GM12878 (cell line): Measurements from ENCODE around the gene HSD17B13. TPM values are rescaled to one million over a fixed set of nuclear protein-coding genes. Genes with fewer than 3 reads are reported as not detected.
"Not testable (repeated sequence)": the region's sequence is repeated elsewhere in the genome, so short reads cannot be mapped to it uniquely, and the experiment has no call there.

Source experiments
- ATAC-seq: fragments of 200-7000 bp; cut with Tn5 transposase; 3 replicates; pipeline ENCODE4 v1.9.1; 2020; ENCODE audit warnings: mild to moderate bottlenecking, moderate library complexity
- BruUV-seq: library from RNA; stranded (reverse); fragments of 400-500 nt; replicated peaks from 2 replicates; lab custom pipeline; 2021; lab: Mats Ljungman, UMichigan
- CTCF ChIA-PET: fragments of 300-600 bp; sonication (Branson Sonifier 250); formaldehyde crosslinking; extraction: SDS; loops from one replicate; lab custom pipeline; 2021; ENCODE audit warnings: inconsistent platforms; lab: Yijun Ruan, JAX
- POLR2A ChIA-PET: fragments of 350-600 bp; formaldehyde crosslinking; extraction: SDS; loops from one replicate; lab custom pipeline; 2021; ENCODE audit warnings: inconsistent platforms; lab: Charles Lee
- RAD21 ChIA-PET: fragments of 300-600 bp; sonication (Branson Sonifier 250); formaldehyde crosslinking; loops from one replicate; lab custom pipeline; 2023; ENCODE audit warnings: antibody characterized with exemption; ENCODE audit not compliant: unreplicated experiment; lab: Charles Lee
- SMC1A ChIA-PET: fragments of 300-600 bp; sonication (Branson Sonifier 250); formaldehyde crosslinking; loops from one replicate; lab custom pipeline; 2023; ENCODE audit not compliant: unreplicated experiment, uncharacterized antibody; lab: Charles Lee
- DNase-seq: peaks from one replicate; pipeline ENCODE4 v3.0.0-alpha.2; 2011; ENCODE audit warnings: low read depth, low spot score
- FAIRE-seq: peaks from 3 replicates; lab custom pipeline; 2011; peaks lifted over from hg19 to GRCh38; lab: Jason Lieb, UNC
- H2AFZ ChIP-seq: 2 replicates; pipeline ENCODE4 v1.6.0; 2011; ENCODE audit warnings: low read depth, low read length, control low read depth; ENCODE audit not compliant: control insufficient read depth
- H3K27ac ChIP-seq: 2 replicates; pipeline ENCODE4 v1.5.1; 2011; ENCODE audit warnings: control low read depth; ENCODE audit not compliant: control insufficient read depth, insufficient read depth
- H3K27me3 ChIP-seq, 2 experiments: replicated peaks in 1 of 2; 2 replicates each; pipeline versions ENCODE4 v1.6.0 to v1.6.1; 2011; ENCODE audit warnings: low read length in 1 of 2; ENCODE audit not compliant: control insufficient read depth in 2 of 2, insufficient read depth in 2 of 2
- H3K36me3 ChIP-seq, 2 experiments: 2 replicates each; pipeline ENCODE4 v1.5.1; 2011; ENCODE audit warnings: low read length in 1 of 2; ENCODE audit not compliant: control insufficient read depth in 2 of 2, insufficient read depth in 2 of 2
- H3K4me1 ChIP-seq: 2 replicates; pipeline ENCODE4 v1.6.1; 2011; ENCODE audit warnings: mild to moderate bottlenecking, low read length, moderate library complexity, mixed read lengths; ENCODE audit not compliant: control insufficient read depth, insufficient read depth
- H3K4me2 ChIP-seq: 2 replicates; pipeline ENCODE4 v1.6.0; 2011; ENCODE audit warnings: control low read depth; ENCODE audit not compliant: control insufficient read depth, insufficient read depth
- H3K4me3 ChIP-seq: fragments of 200-600 bp; sonication (generic); 2 replicates; pipeline ENCODE4 v1.5.1; 2016
- H3K79me2 ChIP-seq: 2 replicates; pipeline ENCODE4 v1.6.0; 2011; ENCODE audit warnings: low read length; ENCODE audit not compliant: control insufficient read depth, insufficient read depth
- H3K9ac ChIP-seq: 2 replicates; pipeline ENCODE4 v1.8.0; 2011; ENCODE audit warnings: low read length, control low read depth, mixed read lengths; ENCODE audit not compliant: control insufficient read depth, insufficient read depth
- H3K9me3 ChIP-seq: replicated peaks from 3 replicates; pipeline ENCODE4 v1.5.1; 2011; ENCODE audit warnings: mild to moderate bottlenecking, low read length; ENCODE audit not compliant: control insufficient read depth, insufficient read depth
- H4K20me1 ChIP-seq: 2 replicates; pipeline ENCODE4 v1.6.0; 2011; ENCODE audit not compliant: control insufficient read depth, insufficient read depth
- CBX3 ChIP-seq: fragments of 200-600 bp; sonication (generic); IDR thresholded peaks from 2 replicates; pipeline ENCODE4 v1.6.1; 2016; ENCODE audit warnings: low read depth, borderline replicate concordance
- EZH2 ChIP-seq: IDR thresholded peaks from 2 replicates; pipeline ENCODE4 v1.6.1; 2012; ENCODE audit warnings: low read depth, mild to moderate bottlenecking, control low read depth, inconsistent platforms, low read length, borderline replicate concordance; ENCODE audit not compliant: control insufficient read depth
- MTA3 ChIP-seq: IDR thresholded peaks from 2 replicates; pipeline ENCODE4 v1.6.1; 2012; ENCODE audit warnings: low read length, inconsistent platforms, borderline replicate concordance
- SKIL ChIP-seq: fragments of 450-650 bp; IDR thresholded peaks from 2 replicates; pipeline ENCODE4 v1.6.1; 2017; ENCODE audit warnings: mild to moderate bottlenecking, low read depth, inconsistent platforms; ENCODE audit not compliant: poor library complexity, severe bottlenecking
- TCF7 ChIP-seq: IDR thresholded peaks from 2 replicates; pipeline ENCODE4 v1.6.1; 2014; ENCODE audit warnings: antibody characterized with exemption, borderline replicate concordance
- YY1 ChIP-seq: IDR thresholded peaks from 2 replicates; pipeline ENCODE4 v1.6.1; 2011; ENCODE audit warnings: low read depth, mild to moderate bottlenecking, low read length
- WGBS: methylation state at CpG from one replicate; pipeline ENCODE4 v1.1.6; 2016; ENCODE audit warnings: low lambda C conversion rate; ENCODE audit not compliant: insufficient replicate concordance, insufficient coverage; ENCODE audit errors: missing lambda C conversion rate; 5-methylcytosine and 5-hydroxymethylcytosine counted together
- in situ Hi-C: fragments of 300-500 bp; cut with MboI; formaldehyde crosslinking; loops from 9 replicates; pipeline ENCODE4 v1.14.3; 2018; ENCODE audit warnings: mixed read lengths
- intact Hi-C: fragments of 100-400 bp; cut with micrococcal nuclease; formaldehyde crosslinking; loops from one replicate; pipeline ENCODE4 v1.14.2; 2022; ENCODE audit not compliant: unreplicated experiment
- polyA plus RNA-seq, 11 experiments: library from polyadenylated mRNA; depleted of rRNA in 4 of 11; unstranded in 6 of 11; stranded (reverse) in 5 of 11; fragments of >200 nt; fragmentation: Nextera tagmentation in 4 of 11; fragmentation: Illumina TruSeq in 1 of 11; extraction: Ambion mirVana in 4 of 11; extraction: Trizol in 1 of 11; gene quantifications; 1 replicate in 1 of 11; 2 replicates in 10 of 11; pipeline versions ENCODE4 v1.2.1 to v1.2.3, GENCODE V29; 2011 to 2016; ENCODE audit warnings: inconsistent platforms in 2 of 11, missing spikeins in 2 of 11, low read depth in 1 of 11
- total RNA-seq, 4 experiments: library from RNA; depleted of rRNA in 3 of 4; stranded (reverse); fragments of >200 nt in 3 of 4; fragmentation: Illumina TruSeq in 1 of 4; extraction: Trizol in 1 of 4; gene quantifications; 2 replicates each; pipeline versions ENCODE4 v1.2.1 to v1.2.3, GENCODE V29; 2013 to 2021

The HSD17B13 gene
- total and polyA plus RNA-seq, 10 of the 15 experiments (the other 5 are each of a cell fraction or from before 2014, with no cell fraction given): 0.03 to 0.09 (median 0.04) TPM; not detected in 4

GRCh38 chr4:87286970-87287369 is 35.7 kb downstream of the HSD17B13 start:
- no peak overlapping the region for H3K27ac ChIP-seq
- H3K9me3 ChIP-seq: no peaks in the 10 kb centered on the region; the same call in 1 of the 3 replicates
- no peaks in the 10 kb centered on the region for H3K36me3 ChIP-seq
- TF ChIP-seq MTA3: no peak
- no peak for TF ChIP-seq YY1
- no peak for TF ChIP-seq TCF7
- no peak for TF ChIP-seq EZH2
- no peak for TF ChIP-seq CBX3
- no peak for TF ChIP-seq SKIL
- ATAC-seq (no peak), DNase-seq (no peak), FAIRE-seq (no peak)
- ChIA-PET SMC1A (no interaction called here), RAD21 (no interaction called here), CTCF (no interaction called here), POLR2A (no interaction called here)
- no peaks in the 10 kb centered on the region for H3K27me3 ChIP-seq
- H3K79me2 ChIP-seq: no peaks in the 10 kb centered on the region
- no peak overlapping the region for H3K4me3 ChIP-seq
- intact Hi-C loops (no loop called here), in situ Hi-C loops (no loop called here)
- no peak overlapping the region for H2AFZ ChIP-seq
- H3K9ac ChIP-seq: no peak overlapping the region
- BruUV-seq: no TSS peak
- no peaks in the 10 kb centered on the region for H3K4me1 ChIP-seq
- 6% methylated on average over 1 of the region's 1 CpG for WGBS
- H4K20me1 ChIP-seq: no peaks in the 10 kb centered on the region
- no peak overlapping the region for H3K4me2 ChIP-seq

- CTCF ChIA-PET, BruUV-seq, SMC1A ChIA-PET, H3K4me3 ChIP-seq, H3K79me2 ChIP-seq, POLR2A ChIA-PET, DNase-seq, H3K4me2 ChIP-seq, H3K27ac ChIP-seq, in situ Hi-C loops, H3K27me3 ChIP-seq, ATAC-seq, H4K20me1 ChIP-seq, intact Hi-C loops, H2AFZ ChIP-seq, H3K9me3 ChIP-seq, RAD21 ChIA-PET, FAIRE-seq, H3K4me1 ChIP-seq, H3K9ac ChIP-seq, H3K36me3 ChIP-seq: not testable (repeated sequence)
These were observed 38.4 kb downstream of the HSD17B13 start for GRCh38 chr4:87284268-87284667.
